NCI-H2227 (cell line): ENCODE results near the gene FBXL4.
"Not testable (repeated sequence)": the region's sequence is repeated elsewhere in the genome, so short reads cannot be mapped to it uniquely, and the experiment has no call there.

Source experiments
- DNase-seq: peaks from one replicate; lab custom pipeline; 2025; ENCODE audit not compliant: unreplicated experiment; lab: John Stamatoyannopoulos, UW

The FBXL4 gene

GRCh38 chr6:98946266-98946878 lies 1.4 kb downstream of the FBXL4 start:
- DNase-seq, result no peak

GRCh38 chr6:98945311-98946115 lies 2.2 kb downstream of the FBXL4 start:
- no peak for DNase-seq

- no peak for DNase-seq
Observed at GRCh38 chr6:98944598-98945081, 3.1 kb downstream of the FBXL4 start.

GRCh38 chr6:98944168-98944567 lies 3.6 kb downstream of the FBXL4 start:
- no peak for DNase-seq

- DNase-seq, result no peak
Observed at GRCh38 chr6:98942263-98942803, 5.4 kb downstream of the FBXL4 start.

- no peak for DNase-seq
Observed at GRCh38 chr6:98941319-98941718, 6.4 kb downstream of the FBXL4 start.

- DNase-seq, result no peak
Observed at GRCh38 chr6:98937351-98937750, 10.4 kb downstream of the FBXL4 start.

- no peak for DNase-seq
Observed at GRCh38 chr6:98932381-98932780, 15.4 kb downstream of the FBXL4 start.

GRCh38 chr6:98931696-98932095 lies 16.1 kb downstream of the FBXL4 start:
- peak; percentile 6 for DNase-seq

- no peak for DNase-seq
Observed at GRCh38 chr6:98929498-98930060, 18.2 kb downstream of the FBXL4 start.

- no peak for DNase-seq
Observed at GRCh38 chr6:98928688-98929087, 19.1 kb downstream of the FBXL4 start.

GRCh38 chr6:98927534-98927933 lies 20.2 kb downstream of the FBXL4 start:
- DNase-seq, result no peak

GRCh38 chr6:98925831-98926230 lies 21.9 kb downstream of the FBXL4 start:
- no peak for DNase-seq

GRCh38 chr6:98924647-98925046 lies 23.1 kb downstream of the FBXL4 start:
- DNase-seq, result no peak

GRCh38 chr6:98920904-98921431 lies 26.8 kb downstream of the FBXL4 start:
- DNase-seq, result no peak

GRCh38 chr6:98910946-98911345 lies 36.8 kb downstream of the FBXL4 start:
- not testable (repeated sequence) for DNase-seq

- no peak for DNase-seq
Observed at GRCh38 chr6:98909236-98909635, 38.5 kb downstream of the FBXL4 start.

- DNase-seq, result not testable (repeated sequence)
Observed at GRCh38 chr6:98906342-98906741, 41.4 kb downstream of the FBXL4 start.

GRCh38 chr6:98905759-98906158 lies 42.0 kb downstream of the FBXL4 start:
- no peak for DNase-seq

- DNase-seq, result no peak
Observed at GRCh38 chr6:98904096-98904495, 43.6 kb downstream of the FBXL4 start.

GRCh38 chr6:98900706-98901105 lies 47.0 kb downstream of the FBXL4 start:
- DNase-seq, result no peak

GRCh38 chr6:98894810-98895209 lies 52.9 kb downstream of the FBXL4 start:
- DNase-seq, result no peak
